Lower leg skin (tissue), 4 donors: ENCODE measurements around the gene NSUN3. TPM values are rescaled to one million over a fixed set of nuclear protein-coding genes. Genes with fewer than 3 reads are reported as not detected.

Experiments used
- DNase-seq, 2 donors: peaks; one replicate each; pipeline ENCODE4 v3.0.0-alpha.2; 2019; ENCODE audit warnings: low spot score in 2 of 2
- H3K4me3 ChIP-seq: fragments of 200-600 bp; sonication (generic); 2 replicates; pipeline ENCODE4 v1.5.1; 2017; ENCODE audit warnings: mild to moderate bottlenecking, low read depth; ENCODE audit not compliant: poor library complexity, severe bottlenecking
- CTCF ChIP-seq, 3 donors: fragments of 450-650 bp; IDR thresholded peaks; one replicate each; pipeline ENCODE4 v1.5.1; 2016; ENCODE audit warnings: antibody characterized with exemption in 3 of 3, mild to moderate bottlenecking in 3 of 3, moderate library complexity in 2 of 3
- POLR2A ChIP-seq, 2 donors: fragments of 450-650 bp; IDR thresholded peaks; one replicate each; pipeline ENCODE4 v1.6.1; 2016 to 2017; ENCODE audit warnings: antibody characterized with exemption in 2 of 2, mild to moderate bottlenecking in 1 of 2, moderate library complexity in 1 of 2
- WGBS, 2 donors: methylation state at CpG; one replicate each; pipeline ENCODE4 v1.1.5; 2018; 5-methylcytosine and 5-hydroxymethylcytosine counted together
- intact Hi-C: fragments of 100-400 bp; cut with DNase I; formaldehyde crosslinking; loops from one replicate; pipeline ENCODE4 v1.15.0; 2023; ENCODE audit warnings: low total_unique reads
- total RNA-seq, 4 donors: library from RNA; depleted of rRNA; stranded (reverse); fragments of >200 nt; gene quantifications; one replicate each; pipeline ENCODE4 v1.1.0, GENCODE V29; 2016

The NSUN3 gene
- total RNA-seq, 4 donors from 2014 or later, result 5.1 to 14.1 (median 8.6) TPM

- no peak for TF ChIP-seq CTCF (IDR thresholded peaks at IDR 0.05)
- no peak for TF ChIP-seq POLR2A (IDR thresholded peaks at IDR 0.05)
- intact Hi-C loops, result no loop called here
- 94 to 97% methylated on average over 4 of the region's 4 CpGs for WGBS, 2 donors
- DNase-seq, result no peak
- no peak overlapping the region for H3K4me3 ChIP-seq
Observed at GRCh38 chr3:94158512-94158911, 95.7 kb downstream of the NSUN3 start.

- TF ChIP-seq POLR2A (IDR thresholded peaks at IDR 0.05), result no peak
- no peak for TF ChIP-seq CTCF (IDR thresholded peaks at IDR 0.05)
- 35 to 36% methylated on average over 9 of the region's 9 CpGs for WGBS, 2 donors
- DNase-seq, result no peak
- H3K4me3 ChIP-seq, result no peak overlapping the region
- intact Hi-C loops, result no loop called here
Observed at GRCh38 chr3:94159062-94159828, 96.4 kb downstream of the NSUN3 start.

- DNase-seq, result no peak
- H3K4me3 ChIP-seq, result no peak overlapping the region
- 50 to 57% methylated on average over 3 of the region's 3 CpGs for WGBS, 2 donors
- intact Hi-C loops, result no loop called here
- TF ChIP-seq POLR2A (IDR thresholded peaks at IDR 0.05) (no peak), CTCF (IDR thresholded peaks at IDR 0.05) (no peak)
Observed at GRCh38 chr3:94162700-94163099, 99.8 kb downstream of the NSUN3 start.

GRCh38 chr3:94167346-94167745 is 104.5 kb downstream of the NSUN3 start:
- intact Hi-C loops, result no loop called here
- no peak for TF ChIP-seq CTCF (IDR thresholded peaks at IDR 0.05)
- no peak for TF ChIP-seq POLR2A (IDR thresholded peaks at IDR 0.05)
- H3K4me3 ChIP-seq, result no peak overlapping the region
- DNase-seq, result no peak
- WGBS, 2 donors, result 73 to 77% methylated on average over 2 of the region's 2 CpGs

GRCh38 chr3:94167796-94168195 is 104.9 kb downstream of the NSUN3 start:
- intact Hi-C loops, result no loop called here

More at GRCh38 chr3:94167796-94168195, 104.9 kb downstream of the NSUN3 start:
- no peak overlapping the region for H3K4me3 ChIP-seq
- no peak for DNase-seq
- WGBS, 2 donors, result 58% methylated on average over 6 of the region's 6 CpGs
- TF ChIP-seq CTCF (IDR thresholded peaks at IDR 0.05) (no peak), POLR2A (IDR thresholded peaks at IDR 0.05) (no peak)
